SU-DHL-6 (cell line): Measurements from ENCODE around the gene MPRIP.

ENCODE experiments used
- H2AFZ ChIP-seq: fragments of 200-600 bp; sonication (generic); 2 replicates; pipeline ENCODE4 v1.6.1; 2014; ENCODE audit warnings: low read depth, mild to moderate bottlenecking, moderate library complexity, mixed read lengths, antibody characterized with exemption, low read length; ENCODE audit not compliant: severe bottlenecking
- H3F3A ChIP-seq: fragments of 200-600 bp; shearing (Covaris generic); 2 replicates; pipeline ENCODE4 v1.6.0; 2016; ENCODE audit warnings: antibody characterized with exemption, mild to moderate bottlenecking; ENCODE audit not compliant: insufficient read depth
- H3K27ac ChIP-seq: fragments of 200-600 bp; sonication (generic); 2 replicates; pipeline ENCODE4 v1.5.1; 2016; ENCODE audit warnings: low read depth, mild to moderate bottlenecking, low read length, moderate library complexity, mixed read lengths
- H3K27me3 ChIP-seq: fragments of 200-600 bp; sonication (generic), shearing (Covaris generic); 2 replicates; pipeline ENCODE4 v1.6.0; 2014; ENCODE audit warnings: mild to moderate bottlenecking, low read length
- H3K36me3 ChIP-seq: fragments of 200-600 bp; sonication (generic); 2 replicates; pipeline ENCODE4 v1.6.1; 2014; ENCODE audit warnings: mild to moderate bottlenecking, low read length, mixed read lengths
- H3K4me2 ChIP-seq: fragments of 300-600, 200-600 bp; shearing (Covaris generic), sonication (generic); 2 replicates; pipeline ENCODE4 v1.6.0; 2014; ENCODE audit warnings: low read length, low read depth, mild to moderate bottlenecking; ENCODE audit not compliant: poor library complexity, severe bottlenecking
- H3K4me3 ChIP-seq: fragments of 200-600 bp; sonication (generic); 2 replicates; pipeline ENCODE4 v1.5.1; 2014; ENCODE audit warnings: antibody characterized with exemption, low read length, mild to moderate bottlenecking, mixed read lengths; ENCODE audit not compliant: insufficient read depth, poor library complexity, severe bottlenecking
- H3K79me2 ChIP-seq: fragments of 200-600 bp; sonication (generic); 2 replicates; pipeline ENCODE4 v1.6.1; 2014; ENCODE audit warnings: mild to moderate bottlenecking, low read length, moderate library complexity; ENCODE audit not compliant: insufficient read depth
- H3K9ac ChIP-seq: fragments of 200-600 bp; sonication (generic); 2 replicates; pipeline ENCODE4 v1.7.0; 2014; ENCODE audit warnings: mild to moderate bottlenecking, low read length
- H3K9me2 ChIP-seq: fragments of 200-600 bp; sonication (generic); replicated peaks from 2 replicates; pipeline ENCODE4 v1.6.1; 2014; ENCODE audit warnings: low read length; ENCODE audit not compliant: insufficient read depth
- H3K9me3 ChIP-seq: fragments of 200-600 bp; sonication (generic); 2 replicates; pipeline ENCODE4 v1.6.1; 2014; ENCODE audit warnings: low read length, mixed read lengths; ENCODE audit not compliant: insufficient read depth
- H4K20me1 ChIP-seq: fragments of 200-600 bp; sonication (generic); 2 replicates; pipeline ENCODE4 v1.6.1; 2014; ENCODE audit warnings: low read depth, mild to moderate bottlenecking, antibody characterized with exemption, low read length, moderate library complexity, mixed read lengths
- CTCF ChIP-seq: fragments of 200-600 bp; sonication (generic); IDR thresholded peaks from one replicate; pipeline ENCODE4 v1.5.1; 2017; ENCODE audit warnings: antibody characterized with exemption, mild to moderate bottlenecking, low read length, moderate library complexity; ENCODE audit not compliant: insufficient read depth, poor library complexity, severe bottlenecking
- EZH2phosphoT487 ChIP-seq: fragments of 200-600 bp; sonication (generic), shearing (Covaris generic); conservative IDR thresholded peaks from 2 replicates; pipeline ENCODE4 v1.6.1; 2018; ENCODE audit warnings: mild to moderate bottlenecking, antibody characterized with exemption, low read length, moderate library complexity, mixed read lengths

Gene MPRIP

GRCh38 chr17:17186051-17186450 lies 143.8 kb downstream of the MPRIP start:
- H4K20me1 ChIP-seq = no peaks in the 10 kb centered on the region
- H3K4me2 ChIP-seq = no peak overlapping the region
- no peak overlapping the region for H3K4me3 ChIP-seq
- no peaks in the 10 kb centered on the region for H3K27me3 ChIP-seq
- no peaks in the 10 kb centered on the region for H3K9me2 ChIP-seq
- H3K79me2 ChIP-seq = no peaks in the 10 kb centered on the region
- no peaks in the 10 kb centered on the region for H3K9me3 ChIP-seq
- H2AFZ ChIP-seq = no peak overlapping the region
- TF ChIP-seq CTCF = no peak
- TF ChIP-seq EZH2phosphoT487 = no peak
- no peak overlapping the region for H3K27ac ChIP-seq
- no peak overlapping the region for H3K9ac ChIP-seq
- no peaks in the 10 kb centered on the region for H3K36me3 ChIP-seq
- H3F3A ChIP-seq = no peaks in the 10 kb centered on the region

GRCh38 chr17:17186551-17187505 lies 144.6 kb downstream of the MPRIP start:
- H3K27ac ChIP-seq = no peak overlapping the region
- TF ChIP-seq EZH2phosphoT487 (no peak), CTCF (no peak)
- H3K4me2 ChIP-seq = no peak overlapping the region
- no peaks in the 10 kb centered on the region for H3K9me2 ChIP-seq
- no peak overlapping the region for H2AFZ ChIP-seq
- no peaks in the 10 kb centered on the region for H3K27me3 ChIP-seq
- H3K9ac ChIP-seq = no peak overlapping the region
- H3K4me3 ChIP-seq = no peak overlapping the region
- no peaks in the 10 kb centered on the region for H4K20me1 ChIP-seq
- no peaks in the 10 kb centered on the region for H3K9me3 ChIP-seq
- no peaks in the 10 kb centered on the region for H3F3A ChIP-seq
- H3K79me2 ChIP-seq = no peaks in the 10 kb centered on the region
- no peaks in the 10 kb centered on the region for H3K36me3 ChIP-seq

GRCh38 chr17:17188586-17188985 lies 146.3 kb downstream of the MPRIP start:
- H3K27ac ChIP-seq = no peak overlapping the region
- H3K9me2 ChIP-seq = no peaks in the 10 kb centered on the region
- H3K9ac ChIP-seq = no peak overlapping the region
- H3K4me3 ChIP-seq = no peak overlapping the region
- H4K20me1 ChIP-seq = no peaks in the 10 kb centered on the region
- H3K79me2 ChIP-seq = no peaks in the 10 kb centered on the region
- no peaks in the 10 kb centered on the region for H3K9me3 ChIP-seq
- no peak overlapping the region for H3K4me2 ChIP-seq
- no peaks in the 10 kb centered on the region for H3F3A ChIP-seq
- H2AFZ ChIP-seq = no peak overlapping the region
- H3K36me3 ChIP-seq = no peaks in the 10 kb centered on the region
- TF ChIP-seq EZH2phosphoT487 = no peak
- no peak for TF ChIP-seq CTCF
- H3K27me3 ChIP-seq = no peaks in the 10 kb centered on the region
